OCI-LY7 (cell line): ENCODE data around the gene COLEC12. TPM values are rescaled to one million over a fixed set of nuclear protein-coding genes. Genes with fewer than 3 reads are reported as not detected.

Experiments
- BruUV-seq: library from RNA; stranded (reverse); fragments of 400-500 nt; replicated peaks from 2 replicates; lab custom pipeline; 2021; lab: Mats Ljungman, UMichigan
- CTCF ChIA-PET: fragments of 300-600 bp; sonication (Branson Sonifier 250); formaldehyde crosslinking; loops from one replicate; lab custom pipeline; 2022; ENCODE audit warnings: antibody characterized with exemption; ENCODE audit not compliant: unreplicated experiment; lab: Charles Lee
- POLR2A ChIA-PET: fragments of 300-600 bp; sonication (Branson Sonifier 250); formaldehyde crosslinking; loops from one replicate; lab custom pipeline; 2022; ENCODE audit warnings: antibody characterized with exemption; lab: Charles Lee
- DNase-seq: peaks from one replicate; pipeline ENCODE4 v3.0.0-alpha.2; 2015; ENCODE audit warnings: low spot score
- H2AFZ ChIP-seq: fragments of 200-600 bp; sonication (generic), shearing (Covaris generic); 2 replicates; pipeline ENCODE4 v1.6.1; 2014; ENCODE audit warnings: mild to moderate bottlenecking, antibody characterized with exemption, low read length, moderate library complexity
- H3K27ac ChIP-seq: fragments of 200-600 bp; sonication (generic); 2 replicates; pipeline ENCODE4 v1.5.1; 2014; ENCODE audit warnings: mixed run types, low read depth, mild to moderate bottlenecking, moderate library complexity, low read length, inconsistent platforms; ENCODE audit not compliant: poor library complexity, severe bottlenecking
- H3K36me3 ChIP-seq: fragments of 200-600 bp; sonication (generic); 2 replicates; pipeline ENCODE4 v1.6.1; 2014; ENCODE audit warnings: mild to moderate bottlenecking, antibody characterized with exemption, low read length, moderate library complexity, mixed read lengths; ENCODE audit not compliant: insufficient read depth
- H3K4me1 ChIP-seq: fragments of 200-600 bp; sonication (generic); 2 replicates; pipeline ENCODE4 v1.5.1; 2014; ENCODE audit warnings: mild to moderate bottlenecking, low read length; ENCODE audit not compliant: insufficient read depth, poor library complexity, severe bottlenecking
- H3K4me2 ChIP-seq: fragments of 200-600 bp; sonication (generic); 2 replicates; pipeline ENCODE4 v1.6.1; 2014; ENCODE audit warnings: mild to moderate bottlenecking, low read length
- H3K4me3 ChIP-seq: fragments of 200-600 bp; sonication (generic); 2 replicates; pipeline ENCODE4 v1.5.1; 2014; ENCODE audit warnings: mild to moderate bottlenecking, low read depth, low read length; ENCODE audit not compliant: poor library complexity, severe bottlenecking
- H3K79me2 ChIP-seq: fragments of 200-600 bp; sonication (generic); 2 replicates; pipeline ENCODE4 v1.6.1; 2016; ENCODE audit warnings: low read depth, mild to moderate bottlenecking, low read length, moderate library complexity, mixed read lengths; ENCODE audit not compliant: insufficient read depth
- H3K9me2 ChIP-seq: fragments of 200-600 bp; sonication (generic); 2 replicates; pipeline ENCODE4 v1.6.1; 2016; ENCODE audit warnings: mild to moderate bottlenecking, low read length, mixed read lengths; ENCODE audit not compliant: insufficient read depth
- H3K9me3 ChIP-seq: fragments of 200-600 bp; sonication (generic); 2 replicates; pipeline ENCODE4 v1.6.1; 2014; ENCODE audit warnings: mild to moderate bottlenecking, mixed run types, low read length, mixed read lengths
- H4K20me1 ChIP-seq: fragments of 200-600 bp; sonication (generic); 2 replicates; pipeline ENCODE4 v1.6.1; 2014; ENCODE audit warnings: mild to moderate bottlenecking, antibody characterized with exemption, low read length, moderate library complexity, mixed read lengths; ENCODE audit not compliant: insufficient read depth
- EZH2phosphoT487 ChIP-seq: fragments of 200-600 bp; sonication (generic); IDR thresholded peaks from 2 replicates; pipeline ENCODE4 v1.6.1; 2018; ENCODE audit warnings: low read depth, borderline replicate concordance, mild to moderate bottlenecking, mixed run types, antibody characterized with exemption, low read length, moderate library complexity, mixed read lengths
- intact Hi-C: fragments of 100-400 bp; cut with micrococcal nuclease; formaldehyde crosslinking; loops from one replicate; pipeline ENCODE4 v1.10.0; 2022; ENCODE audit not compliant: unreplicated experiment
- total RNA-seq, 2 experiments: library from RNA; depleted of rRNA in 1 of 2; stranded (reverse); fragments of >200 nt in 1 of 2; shearing (Covaris generic) in 1 of 2; gene quantifications; 2 replicates each; pipeline ENCODE4 v1.2.3, GENCODE V29; 2014 to 2022
- TF ChIP-seq, protein P1 (sequence below): fragments of 200-600 bp; sonication (generic); conservative IDR thresholded peaks from 2 replicates; pipeline ENCODE4 v1.5.1; 2014; ENCODE audit warnings: mild to moderate bottlenecking, antibody characterized with exemption, low read length, moderate library complexity, mixed read lengths

COLEC12 gene
- total RNA-seq, 2 experiments from 2014 or later, result not detected

DNA sequence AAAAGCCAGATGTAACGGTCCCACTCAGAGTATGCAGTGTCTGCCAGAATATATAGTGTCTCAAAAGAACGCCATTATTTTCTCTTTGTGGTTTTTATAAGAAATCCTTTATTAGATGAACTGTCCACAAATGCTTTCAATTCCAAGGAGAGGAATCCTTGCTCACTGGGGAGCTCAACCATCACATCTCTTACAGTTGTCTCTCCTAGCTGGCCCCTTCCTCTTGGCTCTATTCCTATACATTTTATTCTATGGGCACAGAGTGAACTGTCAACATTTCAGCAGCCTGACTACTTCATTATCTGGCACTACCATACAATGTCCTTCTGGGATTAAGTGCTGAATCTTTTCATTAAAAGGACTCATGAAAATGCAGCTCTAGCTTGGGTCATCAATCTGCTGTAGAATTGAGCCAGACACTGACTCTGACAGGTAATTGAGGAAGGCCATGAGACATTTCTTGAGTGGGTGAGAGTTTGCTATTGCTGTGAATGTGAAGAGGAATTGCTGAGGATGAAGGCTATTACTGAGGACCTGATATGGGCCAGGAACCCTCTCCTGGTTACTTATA is 136.2 kb downstream of the COLEC12 start:
- H3K4me2 ChIP-seq, result no peak overlapping the region
- H3K9me3 ChIP-seq, result no peaks in the 10 kb centered on the region
- TF ChIP-seq EZH2phosphoT487, result no peak
- TF ChIP-seq, protein P1, sequence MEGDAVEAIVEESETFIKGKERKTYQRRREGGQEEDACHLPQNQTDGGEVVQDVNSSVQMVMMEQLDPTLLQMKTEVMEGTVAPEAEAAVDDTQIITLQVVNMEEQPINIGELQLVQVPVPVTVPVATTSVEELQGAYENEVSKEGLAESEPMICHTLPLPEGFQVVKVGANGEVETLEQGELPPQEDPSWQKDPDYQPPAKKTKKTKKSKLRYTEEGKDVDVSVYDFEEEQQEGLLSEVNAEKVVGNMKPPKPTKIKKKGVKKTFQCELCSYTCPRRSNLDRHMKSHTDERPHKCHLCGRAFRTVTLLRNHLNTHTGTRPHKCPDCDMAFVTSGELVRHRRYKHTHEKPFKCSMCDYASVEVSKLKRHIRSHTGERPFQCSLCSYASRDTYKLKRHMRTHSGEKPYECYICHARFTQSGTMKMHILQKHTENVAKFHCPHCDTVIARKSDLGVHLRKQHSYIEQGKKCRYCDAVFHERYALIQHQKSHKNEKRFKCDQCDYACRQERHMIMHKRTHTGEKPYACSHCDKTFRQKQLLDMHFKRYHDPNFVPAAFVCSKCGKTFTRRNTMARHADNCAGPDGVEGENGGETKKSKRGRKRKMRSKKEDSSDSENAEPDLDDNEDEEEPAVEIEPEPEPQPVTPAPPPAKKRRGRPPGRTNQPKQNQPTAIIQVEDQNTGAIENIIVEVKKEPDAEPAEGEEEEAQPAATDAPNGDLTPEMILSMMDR, result no peak
- CTCF ChIA-PET, result no interaction called here
- H3K79me2 ChIP-seq, result no peaks in the 10 kb centered on the region
- intact Hi-C loops, result no loop called here
- POLR2A ChIA-PET, result interaction anchor here (0.6 kb wide), 1 partner anchor 230 kb away, joined by 3 read pairs; no protein-coding TSS in a partner anchor
- DNase-seq, result no peak
- H3K27ac ChIP-seq, result no peak overlapping the region
- H3K9me2 ChIP-seq, result no peaks in the 10 kb centered on the region
- H3K4me3 ChIP-seq, result no peak overlapping the region
- H3K36me3 ChIP-seq, result no peaks in the 10 kb centered on the region
- no peak overlapping the region for H2AFZ ChIP-seq
- no peaks in the 10 kb centered on the region for H4K20me1 ChIP-seq
- no peaks in the 10 kb centered on the region for H3K4me1 ChIP-seq
- BruUV-seq, result no TSS peak

DNA sequence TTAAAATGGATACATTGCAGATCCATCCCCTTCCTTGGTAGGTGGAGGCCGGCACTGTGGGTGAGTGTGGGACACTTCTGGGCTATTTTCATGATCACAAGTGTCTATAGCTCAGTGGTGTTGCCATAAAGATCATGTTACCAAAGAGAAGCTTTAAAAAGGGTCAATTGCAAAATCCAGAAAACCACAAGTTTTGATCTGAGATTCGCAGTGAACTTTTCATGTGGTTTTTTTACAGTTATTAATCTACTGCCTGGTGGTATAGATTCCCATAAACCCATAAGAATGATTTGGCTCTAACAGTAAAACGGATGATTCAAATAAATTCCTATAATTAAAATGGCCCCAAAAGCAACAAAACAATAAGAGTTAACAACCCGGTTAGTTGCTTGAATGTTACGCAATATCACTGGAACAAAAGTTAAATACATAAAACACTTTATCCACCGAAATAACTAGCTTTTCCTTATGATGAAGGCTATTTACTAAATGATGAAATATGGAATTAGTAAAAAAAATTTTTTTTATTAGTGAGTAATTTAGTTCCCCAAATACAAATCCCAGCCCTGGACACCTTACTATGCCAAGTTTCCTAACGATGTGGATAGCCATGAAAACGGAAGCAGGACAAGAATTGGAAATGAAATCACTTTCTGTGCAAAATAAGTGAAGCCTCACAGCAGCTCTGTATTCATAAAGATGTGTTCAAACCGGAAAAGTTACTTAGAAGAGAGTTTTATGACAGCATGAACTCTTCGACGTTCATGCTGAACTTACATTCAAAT is 137.0 kb downstream of the COLEC12 start:
- no peaks in the 10 kb centered on the region for H3K36me3 ChIP-seq
- H3K9me2 ChIP-seq, result no peaks in the 10 kb centered on the region
- no peak overlapping the region for H3K4me3 ChIP-seq
- no peak overlapping the region for H3K4me2 ChIP-seq
- no peaks in the 10 kb centered on the region for H3K9me3 ChIP-seq
- intact Hi-C loops, result no loop called here
- ChIA-PET POLR2A (no interaction called here), CTCF (no interaction called here)
- no peak for DNase-seq
- BruUV-seq, result no TSS peak
- H2AFZ ChIP-seq, result no peak overlapping the region
- TF ChIP-seq EZH2phosphoT487, result no peak
- TF ChIP-seq, protein P1, result no peak
- H3K27ac ChIP-seq, result no peak overlapping the region
- H3K4me1 ChIP-seq, result no peaks in the 10 kb centered on the region
- H3K79me2 ChIP-seq, result no peaks in the 10 kb centered on the region
- no peaks in the 10 kb centered on the region for H4K20me1 ChIP-seq
